Transverse colon (tissue), 4 donors: ENCODE measurements around the gene LRCOL1. TPM values are rescaled to one million over a fixed set of nuclear protein-coding genes. Genes with fewer than 3 reads are reported as not detected.

Source experiments
- DNase-seq: peaks from one replicate; pipeline ENCODE4 v3.0.0-alpha.2; 2019
- H3K27ac ChIP-seq, 4 donors: fragments of 200-600 bp; sonication (generic); 2 replicates each; pipeline ENCODE4 v1.5.1; 2016 to 2018; ENCODE audit warnings: inconsistent platforms in 4 of 4
- H3K27me3 ChIP-seq: fragments of 200-600 bp; sonication (generic); 2 replicates; pipeline ENCODE4 v1.5.1; 2017; ENCODE audit warnings: inconsistent platforms
- H3K36me3 ChIP-seq, 4 donors: fragments of 200-600 bp; sonication (generic); 2 replicates each; pipeline ENCODE4 v1.5.1; 2017 to 2019; ENCODE audit warnings: inconsistent platforms in 4 of 4
- H3K4me1 ChIP-seq, 4 donors: fragments of 200-600 bp; sonication (generic); 2 replicates each; pipeline ENCODE4 v1.5.1; 2017 to 2020; ENCODE audit warnings: inconsistent platforms in 4 of 4
- H3K4me3 ChIP-seq, 4 donors: fragments of 200-600 bp; sonication (generic); 1 replicate in 1 of 4; 2 replicates in 3 of 4; pipeline versions ENCODE4 v1.5.1 to v1.6.1; 2017 to 2019; ENCODE audit warnings: inconsistent platforms in 4 of 4
- H3K9me3 ChIP-seq, 2 donors: fragments of 200-600 bp; sonication (generic); 2 replicates each; pipeline ENCODE4 v1.5.1; 2017 to 2019; ENCODE audit warnings: inconsistent platforms in 2 of 2
- CTCF ChIP-seq, 5 experiments: fragments of 200-600 bp in 3 of 5; fragments of 450-650 bp in 2 of 5; sonication (generic) in 3 of 5; IDR thresholded peaks; 1 replicate in 2 of 5; 2 replicates in 3 of 5; pipeline ENCODE4 v1.5.1; 2016 to 2017; ENCODE audit warnings: antibody characterized with exemption in 5 of 5, inconsistent platforms in 3 of 5, mild to moderate bottlenecking in 2 of 5, moderate library complexity in 1 of 5
- EP300 ChIP-seq: sonication (generic); formaldehyde crosslinking; IDR thresholded peaks from one replicate; pipeline ENCODE4 v1.6.1; 2017; ENCODE audit warnings: antibody characterized with exemption, low read depth
- POLR2A ChIP-seq: fragments of 450-650 bp; IDR thresholded peaks from one replicate; pipeline ENCODE4 v1.6.1; 2016; ENCODE audit warnings: antibody characterized with exemption, mild to moderate bottlenecking, moderate library complexity
- POLR2AphosphoS5 ChIP-seq, 3 donors: sonication (generic); formaldehyde crosslinking; IDR thresholded peaks; one replicate each; pipeline ENCODE4 v1.6.1; 2016; ENCODE audit warnings: antibody characterized with exemption in 3 of 3
- WGBS, 2 donors: methylation state at CpG; one replicate each; pipeline ENCODE4 v1.1.5; 2018; ENCODE audit warnings: low coverage in 1 of 2; 5-methylcytosine and 5-hydroxymethylcytosine counted together
- in situ Hi-C, 4 donors: fragments of 200-750 bp; cut with MboI; loops; one replicate each; pipeline versions ENCODE4 v1.15.0 to v1.15.1; 2017; ENCODE audit warnings: low sequenced_read_pairs in 3 of 4, low pct_ligation_motif_present in 1 of 4, low pct_unique_long_range_greater_than_20kb in 1 of 4
- intact Hi-C: fragments of 100-400 bp; cut with DNase I; formaldehyde crosslinking; loops from one replicate; pipeline ENCODE4 v1.15.1; 2023; ENCODE audit warnings: low total_unique reads
- total RNA-seq, 4 donors: library from RNA; depleted of rRNA; stranded (reverse); fragments of >200 nt; gene quantifications; one replicate each; pipeline ENCODE4 v1.1.0, GENCODE V29; 2016

Gene LRCOL1
- total RNA-seq, 4 donors from 2014 or later, result not detected

- intact Hi-C loops, result no loop called here
- peak; percentile 51 for DNase-seq
These were observed 50.6 kb downstream of the LRCOL1 start for GRCh38 chr12:132559652-132560363.

GRCh38 chr12:132558861-132559623 lies 51.3 kb downstream of the LRCOL1 start:
- Histone ChIP-seq H3K9me3 (no peaks in the 10 kb centered on the region), H3K4me1 (peaks cover 10 to 19% (median 15%) of the 10 kb centered on the region in 4 donors), H3K27ac (no peak overlapping the region), H3K4me3 (peak overlapping the region; percentile 48 to 94 (median 74)), H3K27me3 (peaks cover 3% of the 10 kb centered on the region), H3K36me3 (no peaks in the 10 kb centered on the region)
- no peak for TF ChIP-seq EP300
- TF ChIP-seq POLR2AphosphoS5 (IDR thresholded peaks at IDR 0.05), result no peak
- TF ChIP-seq POLR2A, result no peak
- TF ChIP-seq CTCF (IDR thresholded peaks at IDR 0.05), result no peak
- in situ Hi-C loops, result no loop called here
- intact Hi-C loops, result no loop called here
- 34 to 54% methylated on average over 7 to 45 of the region's 45 CpGs for WGBS, 2 donors
- DNase-seq, result no peak

More at GRCh38 chr12:132559652-132560363, 50.6 kb downstream of the LRCOL1 start:
- in situ Hi-C loops, result no loop called here
- Histone ChIP-seq H3K4me3 (peak overlapping the region; percentile 60 to 94 (median 74)), H3K4me1 (peaks cover 10 to 19% (median 15%) of the 10 kb centered on the region in 4 donors), H3K27ac (peak overlapping the region; percentile 41 to 81 (median 64)), H3K36me3 (no peaks in the 10 kb centered on the region), H3K27me3 (peaks cover 3% of the 10 kb centered on the region), H3K9me3 (no peaks in the 10 kb centered on the region)
- TF ChIP-seq POLR2A (no peak), POLR2AphosphoS5 (IDR thresholded peaks at IDR 0.05) (no peak), EP300 (no peak), CTCF (IDR thresholded peaks at IDR 0.05) (no peak)
- 1% methylated on average over 16 of the region's 98 CpGs; no CpG with 5 or more reads in 1 of the 2 donors for WGBS, 2 donors

GRCh38 chr12:132558042-132558856 lies 52.1 kb downstream of the LRCOL1 start:
- WGBS, 2 donors, result 80 to 93% methylated on average over 8 to 34 of the region's 35 CpGs
- in situ Hi-C loops, result no loop called here
- intact Hi-C loops, result no loop called here
- TF ChIP-seq POLR2A (no peak), EP300 (no peak), CTCF (IDR thresholded peaks at IDR 0.05) (no peak), POLR2AphosphoS5 (IDR thresholded peaks at IDR 0.05) (no peak)
- Histone ChIP-seq H3K9me3 (no peaks in the 10 kb centered on the region), H3K4me1 (peaks cover 10 to 19% (median 15%) of the 10 kb centered on the region in 4 donors), H3K4me3 (no peak overlapping the region), H3K27me3 (peaks cover 3% of the 10 kb centered on the region), H3K36me3 (no peaks in the 10 kb centered on the region), H3K27ac (no peak overlapping the region)
- no peak for DNase-seq
